HG02571 (cell line): ENCODE data around the gene INPP5D.
"Not testable (repeated sequence)": the region's sequence is repeated elsewhere in the genome, so short reads cannot be mapped to it uniquely, and the experiment has no call there.

Experiments used
- ATAC-seq: cut with Tn5 transposase; IDR thresholded peaks from one replicate; pipeline ENCODE4 v1.9.1; 2021; ENCODE audit warnings: mild to moderate bottlenecking, moderate library complexity; ENCODE audit not compliant: unreplicated experiment

The INPP5D gene

DNA sequence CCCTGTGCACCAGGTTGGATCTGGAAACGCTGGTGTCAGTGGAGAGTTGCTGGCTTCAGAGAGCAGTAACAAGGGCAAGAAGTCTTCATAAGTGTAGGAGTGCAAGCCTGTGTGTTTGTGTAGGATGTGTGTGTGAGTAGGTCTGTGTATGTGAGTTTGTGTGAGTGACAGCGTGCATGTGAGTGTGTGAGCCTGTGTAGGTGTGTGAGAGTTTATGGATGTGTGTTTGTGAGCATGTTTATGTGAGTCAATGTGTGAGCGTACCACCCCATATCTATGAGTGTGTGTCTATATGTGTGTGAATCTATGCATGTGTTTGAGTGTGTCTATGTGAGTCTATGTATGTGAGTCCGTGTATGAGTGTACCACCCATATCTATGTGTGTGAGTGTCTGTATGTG, 104.8 kb downstream of the INPP5D start:
- no peak for ATAC-seq

- no peak for ATAC-seq
Observed at GRCh38 chr2:233165543-233165894, 105.4 kb downstream of the INPP5D start.

DNA sequence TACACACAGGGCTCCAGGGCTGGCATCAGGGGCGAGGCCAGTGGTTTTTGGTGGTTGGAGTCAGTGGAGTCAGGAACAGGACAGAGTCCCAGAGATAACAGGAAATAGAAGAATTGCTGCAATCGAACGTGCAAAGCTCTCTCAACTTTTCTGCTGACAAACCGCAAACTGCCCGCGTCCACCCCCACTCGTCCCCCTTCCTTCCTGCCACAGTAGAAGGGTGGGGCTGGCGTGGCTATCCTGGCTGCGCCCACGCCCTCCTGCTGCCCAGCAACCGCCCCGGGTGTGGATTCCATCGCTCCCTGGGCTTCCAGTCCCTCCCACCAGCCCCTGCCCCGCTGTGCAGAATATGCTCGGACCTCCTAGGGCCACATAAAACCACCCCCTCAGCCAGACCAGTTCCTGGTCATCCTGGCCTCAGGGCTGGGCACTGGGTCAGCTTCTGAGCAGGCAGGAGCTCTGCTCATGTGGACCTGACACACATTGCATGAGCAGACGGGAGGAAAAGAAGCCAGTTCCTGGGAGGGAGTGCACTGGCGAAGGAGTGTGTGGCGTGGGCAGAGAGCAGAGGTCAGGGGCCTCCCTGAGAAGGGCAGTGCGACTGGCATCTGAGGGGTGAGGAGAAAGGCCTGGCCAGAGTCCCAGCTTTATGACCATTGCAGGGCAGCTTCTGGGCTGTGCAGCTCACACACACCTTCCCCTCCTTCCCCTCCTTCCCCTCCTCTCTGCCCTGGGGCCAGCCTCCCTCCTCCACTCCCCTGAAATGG, 105.9 kb downstream of the INPP5D start:
- ATAC-seq = no peak

DNA sequence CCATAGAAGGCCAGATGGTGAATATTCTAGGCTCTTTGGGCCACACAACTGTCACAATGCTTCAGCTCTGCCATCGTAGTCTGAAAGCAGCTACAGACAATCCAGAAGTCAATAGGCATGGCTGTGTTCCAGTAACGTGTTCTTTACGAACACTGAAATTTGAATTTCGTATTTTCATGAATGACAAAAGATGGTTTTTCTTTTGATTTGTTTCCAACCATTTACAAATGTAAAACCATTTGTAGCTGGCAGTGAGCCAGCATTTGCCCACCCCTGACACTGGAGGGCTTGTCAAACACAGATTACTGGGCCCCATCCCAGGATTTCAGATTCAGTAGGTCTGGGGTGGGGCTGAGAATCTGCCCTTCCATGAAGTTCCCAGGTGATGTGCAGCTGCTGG, 108.3 kb downstream of the INPP5D start:
- no peak for ATAC-seq

GRCh38 chr2:233168919-233169318, 108.8 kb downstream of the INPP5D start:
- no peak for ATAC-seq

DNA sequence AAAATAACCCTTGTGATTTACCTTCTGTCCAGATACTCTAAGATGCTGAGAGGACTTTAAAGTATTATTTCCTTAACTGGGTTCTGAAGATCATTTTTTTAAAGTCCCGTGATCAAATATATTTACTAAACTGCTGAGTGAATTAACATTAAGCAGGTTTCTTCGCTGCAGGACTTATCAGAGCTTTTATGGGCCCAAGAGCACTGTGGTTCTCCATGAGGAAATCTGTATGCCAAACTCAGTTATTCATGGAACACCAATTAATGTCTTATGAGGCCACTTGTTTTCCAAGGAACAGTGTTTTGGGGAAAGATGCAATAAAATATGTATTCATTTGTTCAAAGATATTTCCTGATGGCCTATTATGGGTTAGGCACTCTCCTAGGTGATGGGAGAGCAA, 111.2 kb downstream of the INPP5D start:
- ATAC-seq = no peak

DNA sequence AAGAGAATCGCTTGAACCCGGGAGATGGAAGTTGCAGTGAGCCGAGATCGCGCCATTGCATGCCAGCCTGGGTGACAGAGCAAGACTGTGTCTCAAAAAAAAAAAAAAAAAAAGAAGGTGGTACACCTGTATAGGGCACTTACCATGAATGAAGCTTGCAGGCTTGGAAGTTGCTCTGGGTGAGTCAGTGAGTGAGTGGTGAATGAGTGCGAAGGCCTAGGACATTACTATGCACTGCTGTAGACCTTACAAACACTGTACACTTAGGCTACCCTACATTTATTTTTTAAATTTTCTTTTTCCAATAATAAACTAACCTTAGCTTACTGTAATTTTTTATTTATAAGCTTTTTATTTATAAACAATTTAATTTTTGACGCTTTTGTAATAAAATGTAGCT, 113.0 kb downstream of the INPP5D start:
- no peak for ATAC-seq

- ATAC-seq = no peak
Observed at GRCh38 chr2:233174137-233174536, 114.0 kb downstream of the INPP5D start.

- no peak for ATAC-seq
Observed at GRCh38 chr2:233178994-233179847, 119.1 kb downstream of the INPP5D start.

DNA sequence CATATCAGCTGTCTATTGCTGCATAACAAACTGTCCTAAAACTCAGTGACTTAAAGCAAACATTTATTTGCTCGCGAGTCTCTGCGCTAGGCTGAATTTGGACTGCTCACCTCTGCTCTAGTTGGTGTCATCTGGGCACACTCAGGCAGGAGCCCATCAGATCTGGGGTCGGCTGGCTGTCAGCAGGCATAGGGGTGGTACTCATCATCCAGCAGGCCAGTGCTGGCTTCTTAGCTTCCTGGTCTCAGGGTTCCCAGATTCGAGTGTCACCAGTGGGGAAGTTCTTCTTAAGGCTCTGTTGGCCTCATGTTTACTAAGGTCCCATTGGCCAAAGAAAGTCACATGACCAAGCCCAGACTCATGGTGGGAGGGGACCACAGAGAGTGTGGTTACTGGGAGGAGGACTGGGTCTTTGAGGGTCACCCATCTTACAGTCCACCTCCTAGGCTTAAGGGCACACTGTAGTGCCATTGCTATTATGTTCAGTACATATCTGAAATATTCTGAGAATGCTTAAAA, 119.8 kb downstream of the INPP5D start:
- ATAC-seq = no peak

GRCh38 chr2:233183869-233184418, 123.8 kb downstream of the INPP5D start:
- no peak for ATAC-seq

DNA sequence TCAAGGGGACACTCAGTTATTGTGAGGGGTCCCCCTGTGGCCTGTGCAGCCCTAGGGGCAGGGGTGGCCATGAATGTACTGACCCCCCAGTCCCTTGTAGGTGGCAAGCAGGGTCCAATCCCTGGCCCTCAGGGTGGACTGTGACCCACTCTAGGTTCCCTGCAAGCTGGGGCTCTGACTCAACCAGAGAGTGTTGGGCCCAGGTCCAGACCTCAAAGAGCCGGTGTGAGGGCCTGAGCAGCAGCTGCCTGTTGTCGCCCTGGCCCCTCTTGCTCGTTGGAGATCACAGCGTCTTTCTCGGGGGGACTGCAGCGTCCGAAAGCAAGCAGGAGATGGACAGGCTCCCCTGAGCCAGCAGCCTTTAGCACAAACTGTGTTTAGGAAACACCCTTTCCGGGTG, 124.5 kb downstream of the INPP5D start:
- ATAC-seq = no peak

DNA sequence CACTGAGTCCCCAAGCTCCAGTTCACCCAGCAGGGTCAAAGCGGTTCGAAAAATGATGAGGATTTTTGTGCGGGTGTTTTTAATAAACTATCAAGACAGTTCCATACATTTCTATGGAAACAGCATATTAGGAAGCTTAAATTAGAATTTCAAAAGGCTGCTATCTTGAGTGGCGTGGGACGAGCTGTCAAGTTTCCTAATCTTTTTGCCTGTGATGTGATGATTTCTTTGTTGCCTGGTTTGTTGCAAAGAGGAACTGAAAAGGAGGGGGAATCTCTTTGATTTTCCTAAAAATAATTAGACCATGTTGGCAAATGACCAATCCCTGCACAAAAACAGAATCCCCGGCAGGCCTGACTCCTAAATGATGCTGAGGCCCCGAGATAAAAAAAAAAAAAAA, 125.2 kb downstream of the INPP5D start:
- no peak for ATAC-seq

DNA sequence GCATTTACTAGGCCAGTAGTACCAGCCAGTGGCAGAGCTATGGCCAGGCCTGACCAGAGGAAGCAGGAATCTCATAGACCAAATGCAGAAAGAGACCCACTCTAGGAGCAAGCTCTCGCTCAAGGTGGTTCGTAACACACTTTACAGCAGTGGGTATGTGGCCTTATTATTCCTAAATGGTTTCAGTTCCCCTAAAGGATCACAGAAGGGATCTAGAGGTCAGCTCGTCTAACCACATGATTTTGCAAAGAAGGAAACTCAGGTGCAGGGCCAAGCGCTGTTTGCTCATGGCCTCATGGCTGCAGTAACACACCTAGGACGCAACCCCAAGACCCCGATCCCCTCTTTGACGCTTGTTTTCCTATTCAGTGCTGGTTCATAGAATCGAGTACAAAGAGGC, 125.8 kb downstream of the INPP5D start:
- no peak for ATAC-seq

GRCh38 chr2:233186851-233187250, 126.7 kb downstream of the INPP5D start:
- ATAC-seq = no peak

DNA sequence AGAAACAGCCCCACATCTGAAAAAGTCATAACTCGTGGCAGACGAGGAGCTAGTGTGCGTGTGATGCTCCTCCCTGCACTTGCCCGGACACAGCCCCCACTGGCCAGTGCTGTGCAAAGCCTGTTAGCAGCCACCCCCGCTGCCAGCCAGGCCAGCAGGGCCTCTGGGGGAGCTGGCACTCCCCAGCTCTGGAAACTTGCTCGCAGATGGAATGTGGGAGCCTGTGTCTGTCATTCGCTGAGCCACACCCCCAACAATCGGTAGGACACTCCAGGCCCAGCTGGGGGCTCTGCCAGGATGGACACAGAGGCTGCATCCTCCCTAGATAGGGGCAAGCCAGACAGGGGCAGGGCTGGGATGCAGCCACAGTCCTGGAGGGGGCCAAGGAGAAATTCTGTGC, 128.9 kb downstream of the INPP5D start:
- ATAC-seq = no peak

DNA sequence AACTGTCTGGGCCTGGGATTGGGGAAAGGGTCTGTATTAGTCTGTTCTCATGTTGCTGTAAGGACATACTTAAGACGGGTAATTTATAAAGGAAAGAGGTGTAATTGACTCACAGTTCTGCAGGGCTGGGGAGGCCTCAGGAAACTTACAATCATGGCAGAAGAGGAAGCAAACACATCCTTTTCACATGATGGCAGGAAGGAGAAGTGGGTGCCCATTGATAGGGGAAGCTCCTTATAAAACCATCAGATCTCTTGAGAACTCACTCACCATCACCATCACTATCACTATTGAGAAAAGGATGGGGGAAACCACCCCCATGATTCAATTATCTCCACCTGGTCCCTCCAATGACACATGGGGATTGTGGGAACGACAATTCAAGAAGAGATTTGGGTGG, 130.9 kb downstream of the INPP5D start:
- not testable (repeated sequence) for ATAC-seq

DNA sequence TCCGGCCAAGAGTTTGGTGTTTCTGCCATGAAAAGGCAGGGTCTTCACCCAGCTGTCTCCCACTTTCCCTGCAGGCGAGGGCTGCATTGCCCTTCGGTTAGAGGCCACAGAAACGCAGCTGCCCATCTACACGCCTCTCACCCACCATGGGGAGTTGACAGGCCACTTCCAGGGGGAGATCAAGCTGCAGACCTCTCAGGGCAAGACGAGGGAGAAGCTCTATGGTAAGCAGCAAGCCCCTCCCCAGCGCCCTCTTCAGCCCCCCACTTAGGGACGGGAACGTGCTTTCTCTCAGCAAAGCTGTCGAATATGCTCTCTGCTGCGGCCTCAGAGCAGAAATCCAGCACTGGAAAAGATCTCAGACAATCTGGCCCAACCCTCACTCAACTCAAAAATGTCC, 133.6 kb downstream of the INPP5D start:
- no peak for ATAC-seq

GRCh38 chr2:233195027-233195426, 134.9 kb downstream of the INPP5D start:
- ATAC-seq = no peak

DNA sequence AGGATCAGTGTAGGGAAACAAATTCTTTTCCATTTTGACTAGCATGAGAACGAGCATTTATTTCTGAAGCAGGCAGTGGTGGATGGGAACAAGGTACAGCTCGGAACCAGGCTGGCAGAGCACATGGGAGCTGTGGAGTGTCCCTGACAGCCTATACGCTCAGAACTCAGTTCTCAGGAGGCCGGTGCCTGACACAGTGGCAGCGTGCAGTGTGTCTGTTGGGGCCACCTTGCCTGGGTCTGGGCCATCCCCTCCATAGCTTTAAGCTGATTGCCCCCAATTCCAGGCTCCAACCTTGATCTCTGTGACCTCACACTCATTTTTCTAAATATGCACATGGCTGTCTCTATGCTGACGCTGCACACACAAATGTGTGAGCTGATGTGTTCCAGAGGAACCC, 136.9 kb downstream of the INPP5D start:
- ATAC-seq = no peak

- ATAC-seq = no peak
Observed at GRCh38 chr2:233198026-233198425, 137.9 kb downstream of the INPP5D start.

DNA sequence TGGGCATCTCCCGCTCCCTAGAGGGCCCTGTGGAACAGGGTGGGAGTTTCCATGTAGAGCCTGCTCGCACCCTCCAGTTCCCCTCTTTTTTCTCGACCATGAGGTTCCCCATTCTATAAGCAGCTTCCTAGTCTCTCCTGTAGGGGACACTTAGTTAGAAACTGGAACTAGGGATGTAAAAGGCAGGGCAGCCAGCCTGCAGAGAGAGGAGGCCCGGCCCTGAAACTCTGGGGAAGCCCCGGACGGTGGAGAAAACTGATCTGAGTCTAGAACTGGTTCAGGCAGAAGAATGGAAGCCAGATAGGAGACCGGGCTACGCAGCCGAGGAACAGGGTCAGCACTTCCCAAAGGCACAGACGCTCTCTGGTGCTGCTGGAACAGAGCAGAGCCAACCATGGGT, 139.7 kb downstream of the INPP5D start:
- no peak for ATAC-seq
